AG09309 (cell line): ENCODE measurements around the gene CDHR2.
"Not testable (repeated sequence)": the region's sequence is repeated elsewhere in the genome, so short reads cannot be mapped to it uniquely, and the experiment has no call there.

Experiments used
- DNase-seq: peaks from one replicate; pipeline ENCODE4 v3.0.0-alpha.2; 2010; ENCODE audit warnings: low read depth
- H3K4me3 ChIP-seq: 2 replicates; pipeline ENCODE4 v1.5.1; 2011; ENCODE audit warnings: mild to moderate bottlenecking, low read depth, low read length, moderate library complexity; ENCODE audit not compliant: control insufficient read depth
- CTCF ChIP-seq: IDR thresholded peaks from 2 replicates; pipeline ENCODE4 v1.5.1; 2011; ENCODE audit warnings: mild to moderate bottlenecking, low read depth, low read length, inconsistent platforms; ENCODE audit not compliant: insufficient read depth, control insufficient read depth; ENCODE audit errors: missing control alignments

Gene CDHR2

DNA sequence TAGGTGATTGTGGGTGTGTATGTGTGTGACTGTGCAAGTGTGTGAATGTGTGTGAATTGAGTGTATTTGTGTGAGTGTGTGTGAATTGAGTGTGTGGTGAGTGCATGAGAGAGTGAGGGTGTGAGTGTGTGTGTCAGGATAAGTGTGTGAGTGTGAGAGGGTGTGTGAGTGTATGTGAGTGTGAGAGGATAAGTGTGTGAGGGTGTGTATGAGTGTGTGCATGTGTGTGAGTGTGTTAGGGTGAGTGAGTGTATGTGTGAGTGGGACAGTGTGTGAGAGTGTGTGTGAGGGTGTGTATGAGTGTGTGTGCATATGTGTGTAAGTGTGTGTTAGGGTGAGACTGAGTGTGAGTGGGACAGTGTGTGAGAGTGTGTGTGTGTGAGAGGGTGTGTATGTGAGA lies 39.2 kb downstream of the CDHR2 start:
- no peak for TF ChIP-seq CTCF
- no peak for DNase-seq
- H3K4me3 ChIP-seq: no peak overlapping the region

DNA sequence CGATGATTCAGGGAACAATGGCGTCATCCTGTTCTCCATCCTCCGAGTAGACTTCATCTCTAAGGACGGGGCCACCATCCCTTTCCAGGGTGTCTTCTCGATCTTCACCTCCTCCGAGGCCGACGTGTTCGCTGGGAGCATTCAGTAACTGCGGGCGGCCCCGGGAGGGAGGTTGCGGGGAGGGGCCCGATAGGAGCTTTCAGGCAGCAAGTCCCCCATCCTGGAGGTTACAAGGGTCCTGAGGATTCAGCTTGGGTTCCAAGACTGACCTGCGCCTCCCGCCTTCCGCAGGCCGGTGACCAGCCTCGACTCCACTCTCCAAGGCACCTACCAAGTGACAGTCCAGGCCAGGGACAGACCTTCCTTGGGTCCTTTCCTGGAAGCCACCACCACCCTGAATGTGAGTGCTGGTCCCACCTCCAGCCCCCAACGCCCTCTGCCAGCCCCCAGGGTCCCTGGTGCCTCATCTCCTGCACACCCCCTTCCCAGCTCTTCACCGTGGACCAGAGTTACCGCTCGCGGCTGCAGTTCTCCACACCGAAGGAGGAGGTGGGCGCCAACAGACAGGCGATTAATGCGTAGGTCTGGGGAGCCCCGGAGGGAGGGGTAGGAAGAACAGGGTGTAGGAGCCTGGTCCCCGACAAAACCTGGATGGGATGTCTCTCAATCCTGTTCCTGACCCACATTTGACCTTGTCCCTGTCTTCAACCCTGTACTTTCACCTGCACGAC lies 40.1 kb downstream of the CDHR2 start:
- DNase-seq: no peak
- TF ChIP-seq CTCF: no peak
- no peak overlapping the region for H3K4me3 ChIP-seq

GRCh38 chr5:176590035-176590717 lies 41.0 kb downstream of the CDHR2 start:
- TF ChIP-seq CTCF: no peak
- DNase-seq: no peak
- no peak overlapping the region for H3K4me3 ChIP-seq

- not testable (repeated sequence) for DNase-seq, H3K4me3 ChIP-seq
These were observed 42.5 kb downstream of the CDHR2 start for GRCh38 chr5:176591667-176592066.

GRCh38 chr5:176592573-176592972 lies 43.4 kb downstream of the CDHR2 start:
- DNase-seq: no peak
- no peak for TF ChIP-seq CTCF
- no peak overlapping the region for H3K4me3 ChIP-seq

- no peak overlapping the region for H3K4me3 ChIP-seq
- DNase-seq: no peak
- TF ChIP-seq CTCF: no peak
These were observed 44.2 kb downstream of the CDHR2 start for GRCh38 chr5:176593273-176593869.

- no peak for TF ChIP-seq CTCF
- H3K4me3 ChIP-seq: no peak overlapping the region
- DNase-seq: no peak
These were observed 45.4 kb downstream of the CDHR2 start for GRCh38 chr5:176594554-176594953.
